ENCODE data around the gene TRIM62.

DNA sequence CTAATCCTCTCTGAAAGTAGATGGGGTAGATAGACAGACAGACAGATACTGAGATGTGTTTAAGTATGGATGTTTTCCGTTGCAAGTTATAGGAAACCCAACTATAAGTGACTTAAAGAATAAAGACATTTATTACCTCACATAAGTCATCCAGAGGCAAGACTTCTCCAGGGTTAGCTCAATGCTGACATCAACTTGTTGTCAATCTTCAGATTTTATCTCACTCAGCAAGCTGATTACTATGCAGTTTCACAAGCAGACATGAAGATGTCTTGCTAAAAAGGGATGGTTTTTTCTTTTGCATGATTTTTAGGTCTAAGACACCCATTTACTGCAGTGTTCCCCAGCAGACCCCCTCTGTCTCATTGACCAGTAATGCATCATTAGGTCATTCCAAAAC, 43.7 kb upstream of the TRIM62 start:
- TF ChIP-seq, protein P1, sequence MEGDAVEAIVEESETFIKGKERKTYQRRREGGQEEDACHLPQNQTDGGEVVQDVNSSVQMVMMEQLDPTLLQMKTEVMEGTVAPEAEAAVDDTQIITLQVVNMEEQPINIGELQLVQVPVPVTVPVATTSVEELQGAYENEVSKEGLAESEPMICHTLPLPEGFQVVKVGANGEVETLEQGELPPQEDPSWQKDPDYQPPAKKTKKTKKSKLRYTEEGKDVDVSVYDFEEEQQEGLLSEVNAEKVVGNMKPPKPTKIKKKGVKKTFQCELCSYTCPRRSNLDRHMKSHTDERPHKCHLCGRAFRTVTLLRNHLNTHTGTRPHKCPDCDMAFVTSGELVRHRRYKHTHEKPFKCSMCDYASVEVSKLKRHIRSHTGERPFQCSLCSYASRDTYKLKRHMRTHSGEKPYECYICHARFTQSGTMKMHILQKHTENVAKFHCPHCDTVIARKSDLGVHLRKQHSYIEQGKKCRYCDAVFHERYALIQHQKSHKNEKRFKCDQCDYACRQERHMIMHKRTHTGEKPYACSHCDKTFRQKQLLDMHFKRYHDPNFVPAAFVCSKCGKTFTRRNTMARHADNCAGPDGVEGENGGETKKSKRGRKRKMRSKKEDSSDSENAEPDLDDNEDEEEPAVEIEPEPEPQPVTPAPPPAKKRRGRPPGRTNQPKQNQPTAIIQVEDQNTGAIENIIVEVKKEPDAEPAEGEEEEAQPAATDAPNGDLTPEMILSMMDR (IDR thresholded peaks at IDR 0.05), result no peak
- no peak for TF ChIP-seq POLR2A (IDR thresholded peaks at IDR 0.05)

Data from heart left ventricle (tissue), 13 donors.